ENCODE results near the gene KCNMA1.

Gene KCNMA1

DNA sequence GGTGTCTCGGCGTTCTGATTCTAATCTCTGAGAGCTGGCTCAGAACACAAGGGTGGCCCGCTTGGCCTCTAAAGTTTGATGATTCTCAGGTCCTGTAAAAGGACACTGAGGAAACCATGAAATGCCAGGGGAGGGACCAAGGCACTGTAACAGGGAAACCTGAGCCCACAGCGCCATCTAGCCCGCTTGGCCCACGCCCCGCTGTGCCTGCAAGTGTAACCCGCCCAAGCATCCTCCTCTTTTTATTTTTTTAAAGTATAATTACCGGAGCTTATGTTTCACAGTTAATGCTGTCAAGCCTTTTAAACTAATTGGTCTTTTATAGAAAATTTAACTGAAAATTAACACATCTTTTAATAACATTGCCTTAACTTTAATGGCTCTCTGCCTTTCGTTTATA lies 734.7 kb downstream of the KCNMA1 start:
- DNase-seq: peak; percentile 42 to 75

DNA sequence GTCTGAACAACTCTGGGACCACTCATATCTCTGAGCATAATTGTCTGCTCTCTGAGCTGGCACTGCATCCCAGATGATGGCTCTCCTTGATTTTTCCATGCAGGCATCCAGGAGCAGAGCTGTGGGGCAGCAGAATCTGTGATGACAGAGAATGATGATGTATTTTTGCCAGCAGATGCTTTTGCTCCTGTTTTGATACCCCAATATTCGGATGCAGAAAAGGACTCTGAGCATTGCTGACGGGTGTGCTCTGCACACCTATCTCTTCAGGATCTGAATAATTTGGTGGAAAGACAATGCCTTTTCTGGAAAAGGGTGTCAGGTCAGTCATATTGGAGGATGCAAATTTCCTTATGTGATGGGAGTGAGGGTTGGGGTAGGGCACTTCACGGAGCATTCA lies 735.9 kb downstream of the KCNMA1 start:
- DNase-seq: no peak

DNA sequence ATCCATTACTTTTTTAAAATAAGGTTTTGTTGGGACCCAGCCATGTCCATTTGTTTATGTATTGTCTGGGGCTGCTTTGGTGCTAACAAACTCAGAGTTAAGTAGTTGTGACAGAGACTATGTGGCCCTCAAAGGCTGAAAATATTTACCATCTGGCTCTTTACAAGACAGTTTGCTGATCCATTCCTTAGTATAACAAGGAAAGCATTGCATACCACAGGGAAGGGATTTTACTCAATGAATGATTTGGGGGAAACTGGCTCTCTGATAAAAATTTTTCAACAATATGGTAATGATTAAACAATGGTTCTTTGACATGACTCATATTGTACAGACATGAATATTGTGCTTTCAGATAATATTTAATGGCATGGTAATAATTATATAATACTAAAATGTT lies 738.1 kb downstream of the KCNMA1 start:
- no peak for DNase-seq

DNA sequence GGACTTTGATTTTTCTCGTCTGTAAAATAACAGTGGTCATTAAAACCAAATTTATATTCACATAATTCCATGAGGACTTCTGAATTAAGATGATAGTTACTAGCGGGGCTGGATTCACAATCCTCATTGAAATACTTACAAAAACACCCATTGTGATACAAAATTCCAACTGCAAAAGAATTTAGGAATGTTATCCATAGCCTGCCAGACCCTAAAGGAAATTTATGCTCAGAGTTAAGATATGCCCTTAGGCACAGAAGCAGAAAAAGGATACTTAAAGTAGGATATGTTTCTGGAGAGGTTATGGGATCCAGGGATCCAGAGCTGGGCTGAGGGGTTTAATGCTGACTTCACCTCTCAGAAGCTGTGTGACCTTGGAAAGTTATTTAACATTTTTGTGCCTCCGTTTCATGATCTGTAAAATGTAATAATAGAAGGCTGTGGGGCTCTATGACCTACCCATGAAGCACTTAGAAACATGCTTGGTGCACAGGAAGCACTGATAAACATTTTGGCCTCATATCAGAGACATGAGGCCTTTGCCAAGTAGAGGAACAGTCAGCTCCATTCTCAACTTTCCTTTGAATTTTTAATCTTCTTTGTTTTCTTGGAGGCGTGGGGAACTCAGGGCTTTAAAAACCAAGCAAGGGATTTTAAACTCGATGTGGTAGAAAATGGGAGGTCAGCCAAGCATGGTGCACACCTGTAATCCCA lies 744.7 kb downstream of the KCNMA1 start:
- no peak for DNase-seq

- no peak for DNase-seq
Measured at GRCh38 chr10:76887223-76888010, 750.2 kb downstream of the KCNMA1 start.

GRCh38 chr10:76885816-76886215 lies 751.8 kb downstream of the KCNMA1 start:
- no peak for DNase-seq

GRCh38 chr10:76884673-76885275 lies 752.8 kb downstream of the KCNMA1 start:
- no peak for DNase-seq

DNA sequence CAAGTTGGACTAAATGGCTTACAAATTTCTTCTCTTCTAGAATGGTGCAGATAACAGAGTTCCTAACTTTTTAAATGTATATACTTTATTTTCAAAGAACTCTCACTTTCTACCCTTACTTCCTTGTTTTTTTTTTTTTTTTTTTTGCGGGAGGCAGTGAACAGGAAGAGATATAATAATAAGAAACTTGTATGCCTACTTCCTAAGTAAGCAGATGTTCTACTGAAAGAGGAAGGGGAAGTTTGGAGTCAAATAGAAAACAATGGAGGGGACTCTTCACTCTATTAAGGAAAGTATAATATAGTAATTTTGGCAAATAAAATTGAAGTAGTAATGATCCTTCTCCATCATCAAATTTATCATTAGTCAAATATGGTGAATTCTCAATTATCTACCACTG lies 754.0 kb downstream of the KCNMA1 start:
- DNase-seq: peak; percentile 90 to 95

DNA sequence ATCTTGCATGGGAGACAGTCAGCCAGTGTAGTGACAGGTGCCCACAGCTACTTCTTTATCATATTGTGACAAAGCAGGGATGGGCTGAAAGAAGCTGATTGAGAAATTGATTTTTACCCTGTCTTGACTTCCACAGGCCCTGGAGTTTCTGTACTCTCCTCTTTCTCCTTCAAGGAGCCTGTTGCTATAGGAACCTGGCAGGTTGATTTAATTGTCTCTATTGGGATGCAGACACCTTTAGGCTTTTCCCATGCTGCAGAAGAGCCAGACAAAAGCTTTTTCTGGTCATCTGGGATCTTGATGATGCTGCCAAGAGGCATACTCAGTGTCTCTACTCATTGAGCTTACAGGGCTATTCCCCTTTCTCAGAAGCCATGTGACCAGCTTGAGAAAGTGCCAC lies 754.8 kb downstream of the KCNMA1 start:
- DNase-seq: no peak

GRCh38 chr10:76882245-76882644 lies 755.4 kb downstream of the KCNMA1 start:
- peak; percentile 83 to 88 for DNase-seq

- peak in 1 of 2 experiments; percentile 44 for DNase-seq
Measured at GRCh38 chr10:76881477-76882220, 756.0 kb downstream of the KCNMA1 start.

- no peak for DNase-seq
Measured at GRCh38 chr10:76880931-76881330, 756.7 kb downstream of the KCNMA1 start.

DNA sequence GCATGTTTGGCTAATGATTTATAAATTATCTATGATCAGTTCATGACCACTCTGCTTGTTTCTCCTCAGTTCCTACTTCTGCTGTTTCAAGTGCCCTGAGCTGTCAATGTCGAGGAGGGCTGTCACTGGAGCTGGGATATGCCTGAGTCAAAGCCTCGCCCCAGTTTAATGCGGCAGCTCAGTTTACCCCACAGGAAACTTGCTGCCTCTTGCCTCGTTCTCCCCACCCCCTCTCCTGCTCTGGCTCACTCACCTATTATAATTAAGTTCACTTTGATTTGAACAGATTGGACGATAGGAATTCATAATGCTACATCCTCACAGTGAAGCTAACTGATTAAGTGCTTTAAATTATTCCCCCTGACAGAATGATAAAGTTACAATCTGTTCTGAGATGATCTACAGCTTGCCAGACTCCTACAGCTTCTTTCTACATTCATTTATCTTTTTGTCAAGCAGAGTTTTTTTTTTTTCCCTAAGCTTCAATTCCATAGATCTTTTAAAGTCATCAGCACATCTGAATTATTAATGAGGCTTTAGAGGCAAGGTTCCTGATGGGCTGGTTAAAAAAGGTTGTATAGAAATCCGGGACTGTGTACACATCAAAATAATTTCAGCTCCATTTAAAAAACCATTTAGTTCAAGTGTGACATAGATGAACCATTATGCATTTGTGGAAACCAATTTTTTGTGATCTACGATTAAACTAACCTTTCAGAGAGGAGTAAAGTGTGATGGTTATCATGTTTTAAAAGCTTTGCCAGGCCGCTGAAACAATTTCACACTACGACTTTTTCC lies 758.3 kb downstream of the KCNMA1 start:
- DNase-seq: no peak

- no peak for DNase-seq
Measured at GRCh38 chr10:76878514-76878913, 759.1 kb downstream of the KCNMA1 start.

DNA sequence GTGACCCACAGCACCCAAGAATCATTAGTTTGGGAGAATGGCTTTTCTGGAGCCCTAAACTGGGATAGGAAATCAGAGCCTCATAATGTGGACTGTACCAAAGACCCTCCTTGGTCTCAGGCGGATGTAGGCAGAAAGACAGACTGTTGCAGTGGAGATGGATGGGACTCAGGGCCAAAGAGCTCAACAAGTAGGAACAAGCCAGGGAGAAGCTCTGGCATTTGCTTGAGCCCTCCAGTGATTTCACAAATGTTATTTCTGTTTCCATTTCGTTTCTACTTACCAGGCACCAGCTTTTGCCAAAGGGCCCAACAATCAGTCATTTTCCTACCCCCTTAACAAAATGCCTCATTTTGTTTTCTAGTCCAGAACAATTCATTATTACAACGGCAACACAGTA lies 762.7 kb downstream of the KCNMA1 start:
- no peak for DNase-seq

- no peak for DNase-seq
Measured at GRCh38 chr10:76874176-76874575, 763.4 kb downstream of the KCNMA1 start.

DNA sequence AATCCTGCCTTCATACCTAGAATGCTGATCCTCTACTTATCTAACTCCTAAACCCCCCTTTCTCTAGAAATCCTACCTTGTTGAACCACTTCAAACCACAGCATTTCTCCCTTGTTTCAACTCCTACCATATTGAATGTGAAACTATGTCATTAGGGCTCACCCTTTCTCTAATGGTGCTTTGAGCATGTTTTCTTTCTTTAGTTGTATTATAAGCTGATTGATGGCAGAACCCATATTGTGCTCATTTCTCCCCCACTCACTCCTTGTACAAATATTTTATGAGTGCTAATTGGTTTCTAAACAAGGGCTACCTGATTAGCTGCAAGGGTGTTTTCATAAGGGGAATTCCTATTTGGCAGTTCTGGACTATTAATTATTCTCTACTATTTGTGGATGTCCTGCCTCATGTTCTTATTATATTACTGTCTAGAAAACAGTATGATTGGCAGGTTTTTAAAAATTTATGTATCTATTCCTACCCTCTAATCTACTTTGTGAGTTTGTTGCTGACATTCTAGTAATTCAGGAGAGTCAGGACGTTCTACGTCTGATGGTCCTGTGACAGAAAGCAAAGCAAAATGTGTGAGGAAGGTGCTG lies 765.8 kb downstream of the KCNMA1 start:
- no peak for DNase-seq

GRCh38 chr10:76869931-76870330 lies 767.7 kb downstream of the KCNMA1 start:
- DNase-seq: no peak

- DNase-seq: no peak
Measured at GRCh38 chr10:76868098-76868977, 769.3 kb downstream of the KCNMA1 start.

DNA sequence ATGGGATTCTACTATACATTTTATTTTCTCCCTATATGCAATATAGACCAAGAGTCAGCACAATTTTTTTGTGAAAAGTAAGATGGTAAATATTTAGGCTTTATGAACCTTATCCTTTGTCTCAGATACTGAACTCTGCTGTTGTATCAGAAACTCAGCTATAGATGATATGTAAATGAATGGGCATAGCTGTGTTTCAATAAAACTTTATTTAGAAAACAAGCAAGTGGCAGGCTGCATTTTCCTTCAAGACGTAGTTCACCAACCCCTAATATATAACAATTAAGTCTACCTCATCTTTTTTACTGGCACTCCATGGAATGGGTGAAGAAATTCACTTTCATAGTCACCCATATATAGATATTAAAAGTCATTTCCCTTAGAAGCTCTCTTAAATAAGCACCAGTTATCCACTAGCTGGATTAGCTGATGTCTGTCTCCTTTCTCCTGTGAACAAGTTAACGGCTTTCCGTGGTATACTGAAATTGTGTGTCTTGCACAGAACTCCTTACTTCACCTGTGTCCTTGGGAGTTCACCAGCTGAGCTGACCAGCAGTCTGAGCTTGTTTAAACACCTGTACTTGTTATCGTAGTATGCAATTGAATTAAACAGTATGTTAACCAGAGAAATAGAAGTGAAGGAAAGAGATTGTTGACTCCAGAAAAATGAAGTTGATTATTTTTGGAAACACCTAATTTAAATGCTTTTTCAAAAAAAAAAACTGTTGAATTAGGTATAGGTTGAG lies 770.6 kb downstream of the KCNMA1 start:
- no peak for DNase-seq
